ENCODE measurements around the gene RHOT2.

RHOT2 gene

DNA sequence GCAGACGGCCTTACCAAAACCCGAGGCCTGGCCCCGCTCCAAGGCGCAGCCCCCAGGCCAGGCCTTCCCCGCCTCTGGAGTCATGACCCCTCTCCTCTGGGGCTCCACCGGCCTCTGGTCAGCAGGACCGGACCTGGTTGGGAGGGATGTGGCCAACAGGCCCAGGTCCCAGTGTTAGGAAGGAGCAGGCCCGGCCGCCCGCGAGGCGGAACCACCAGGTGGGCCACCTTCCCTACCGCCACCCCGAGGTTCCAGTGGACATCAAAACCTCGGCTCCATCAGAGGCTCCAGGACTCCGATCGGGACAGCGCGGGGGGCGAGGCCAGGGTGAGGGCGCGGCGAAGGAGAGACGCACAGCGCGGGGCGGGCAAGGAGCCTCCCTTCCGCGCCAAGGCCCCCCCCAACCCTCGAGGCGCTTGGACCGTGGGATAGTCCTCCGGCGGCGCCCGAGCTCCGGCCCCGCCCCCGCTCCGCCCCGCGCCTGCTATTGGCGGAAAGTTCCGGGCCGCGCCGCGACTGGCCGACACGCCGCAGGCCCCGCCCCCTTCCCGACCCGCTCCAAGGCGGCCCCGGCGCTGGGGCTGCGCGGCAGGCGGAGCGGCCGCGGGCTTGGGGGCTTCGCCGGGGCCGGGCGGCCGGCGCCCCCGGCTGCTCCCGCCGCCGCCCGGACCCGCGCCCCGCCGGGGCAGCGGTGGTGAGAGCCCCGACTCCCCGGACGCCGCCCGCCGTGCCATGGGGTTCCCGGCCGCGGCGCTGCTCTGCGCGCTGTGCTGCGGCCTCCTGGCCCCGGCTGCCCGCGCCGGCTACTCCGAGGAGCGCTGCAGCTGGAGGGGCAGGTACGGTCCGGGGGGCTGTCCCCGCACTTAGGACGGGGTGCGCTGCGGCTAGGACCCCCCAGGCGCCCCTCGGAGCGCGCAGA is 46.9 kb downstream of the RHOT2 start, which contains the start of gene METRN:
METRN (plus strand) TSS at position 561 of the 919 bp plus-strand sequence; CDS start at position 733, 172 bp downstream.
- DNase-seq (peak; percentile 87 to 89), ATAC-seq (peak; percentile 83)
- Mint-ChIP-seq H3K4me1 (peaks cover 40% of the 10 kb centered on the region), H3K4me3 (peak within 1 kb of the TSS; percentile 76 to 86), H3K9me3 (no peaks in the 10 kb centered on the region), H3K27me3 (peaks cover 36% of the 10 kb centered on the region), H3K27ac (no peak within 1 kb of the TSS)

DNA sequence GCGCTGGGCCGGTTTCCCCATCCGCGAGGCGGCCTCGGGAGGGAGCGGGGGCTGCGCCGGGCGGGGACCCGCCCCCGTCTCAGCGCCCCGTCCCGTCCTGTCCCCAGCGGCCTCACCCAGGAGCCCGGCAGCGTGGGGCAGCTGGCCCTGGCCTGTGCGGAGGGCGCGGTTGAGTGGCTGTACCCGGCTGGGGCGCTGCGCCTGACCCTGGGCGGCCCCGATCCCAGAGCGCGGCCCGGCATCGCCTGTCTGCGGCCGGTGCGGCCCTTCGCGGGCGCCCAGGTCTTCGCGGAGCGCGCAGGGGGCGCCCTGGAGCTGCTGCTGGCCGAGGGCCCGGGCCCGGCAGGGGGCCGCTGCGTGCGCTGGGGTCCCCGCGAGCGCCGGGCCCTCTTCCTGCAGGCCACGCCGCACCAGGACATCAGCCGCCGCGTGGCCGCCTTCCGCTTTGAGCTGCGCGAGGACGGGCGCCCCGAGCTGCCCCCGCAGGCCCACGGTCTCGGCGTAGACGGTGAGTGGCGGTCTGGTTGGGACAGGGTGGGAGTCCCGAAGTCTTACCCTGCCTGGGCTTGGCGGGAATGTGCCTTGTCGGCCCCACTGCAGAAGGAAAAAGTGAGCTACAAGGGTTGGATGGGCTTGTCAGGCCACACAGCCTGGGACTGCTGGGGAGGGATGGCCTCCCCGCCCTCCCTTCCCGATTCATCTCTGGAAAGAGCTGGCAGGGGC is 47.7 kb downstream of the RHOT2 start:
- DNase-seq, result peak in 1 of 2 donors; percentile 39
- Mint-ChIP-seq H3K27me3 (peaks cover 28% of the 10 kb centered on the region), H3K27ac (no peak overlapping the region), H3K4me3 (peak overlapping the region; percentile 76 to 86), H3K4me1 (peaks cover 47% of the 10 kb centered on the region), H3K9me3 (no peaks in the 10 kb centered on the region)
- ATAC-seq, result peak; percentile 37

DNA sequence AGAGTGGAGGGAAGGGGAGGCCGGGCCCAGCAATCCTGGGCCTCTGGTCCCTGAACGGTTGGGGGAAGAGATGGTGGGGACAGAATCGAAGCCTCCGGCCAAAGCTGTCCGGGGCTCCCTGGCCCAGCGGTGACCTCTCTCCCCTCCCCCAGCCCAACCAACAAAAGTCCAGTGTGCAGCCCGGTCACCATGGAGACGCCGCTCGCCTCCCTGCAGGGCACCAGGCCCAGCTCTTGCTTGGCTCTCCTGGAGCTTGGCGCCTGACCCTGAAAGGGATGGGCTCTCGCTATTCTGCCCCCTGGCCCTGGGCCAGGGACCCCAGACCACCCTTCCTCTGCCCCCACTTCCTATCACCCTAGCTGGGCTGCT is 48.3 kb downstream of the RHOT2 start:
- peak overlapping the region; percentile 76 to 86 for H3K4me3 Mint-ChIP-seq
- no peaks in the 10 kb centered on the region for H3K9me3 Mint-ChIP-seq
- ATAC-seq, result no peak
- DNase-seq, result no peak
- H3K4me1 Mint-ChIP-seq, result peaks cover 47% of the 10 kb centered on the region
- H3K27ac Mint-ChIP-seq, result no peak overlapping the region
- H3K27me3 Mint-ChIP-seq, result peaks cover 23% of the 10 kb centered on the region

DNA sequence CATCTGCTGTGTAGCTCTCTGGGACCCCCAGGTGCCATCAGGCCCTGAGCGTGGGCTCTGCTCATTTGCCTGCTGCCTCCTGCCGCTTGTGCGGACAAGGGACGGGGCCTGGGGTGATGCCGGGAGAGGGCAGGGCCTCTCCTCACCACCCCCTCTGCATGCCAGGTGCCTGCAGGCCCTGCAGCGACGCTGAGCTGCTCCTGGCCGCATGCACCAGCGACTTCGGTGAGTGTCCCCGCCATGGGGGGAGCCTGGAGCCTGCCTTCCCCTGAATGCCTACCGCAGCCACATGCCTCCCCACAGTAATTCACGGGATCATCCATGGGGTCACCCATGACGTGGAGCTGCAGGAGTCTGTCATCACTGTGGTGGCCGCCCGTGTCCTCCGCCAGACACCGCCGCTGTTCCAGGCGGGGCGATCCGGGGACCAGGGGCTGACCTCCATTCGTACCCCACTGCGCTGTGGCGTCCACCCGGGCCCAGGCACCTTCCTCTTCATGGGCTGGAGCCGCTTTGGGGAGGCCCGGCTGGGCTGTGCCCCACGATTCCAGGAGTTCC is 48.9 kb downstream of the RHOT2 start:
- DNase-seq (no peak), ATAC-seq (no peak)
- H3K9me3 Mint-ChIP-seq, result no peaks in the 10 kb centered on the region
- H3K27ac Mint-ChIP-seq, result no peak overlapping the region
- peak overlapping the region; percentile 76 to 86 for H3K4me3 Mint-ChIP-seq
- peaks cover 49% of the 10 kb centered on the region for H3K4me1 Mint-ChIP-seq
- H3K27me3 Mint-ChIP-seq, result peaks cover 16% of the 10 kb centered on the region

DNA sequence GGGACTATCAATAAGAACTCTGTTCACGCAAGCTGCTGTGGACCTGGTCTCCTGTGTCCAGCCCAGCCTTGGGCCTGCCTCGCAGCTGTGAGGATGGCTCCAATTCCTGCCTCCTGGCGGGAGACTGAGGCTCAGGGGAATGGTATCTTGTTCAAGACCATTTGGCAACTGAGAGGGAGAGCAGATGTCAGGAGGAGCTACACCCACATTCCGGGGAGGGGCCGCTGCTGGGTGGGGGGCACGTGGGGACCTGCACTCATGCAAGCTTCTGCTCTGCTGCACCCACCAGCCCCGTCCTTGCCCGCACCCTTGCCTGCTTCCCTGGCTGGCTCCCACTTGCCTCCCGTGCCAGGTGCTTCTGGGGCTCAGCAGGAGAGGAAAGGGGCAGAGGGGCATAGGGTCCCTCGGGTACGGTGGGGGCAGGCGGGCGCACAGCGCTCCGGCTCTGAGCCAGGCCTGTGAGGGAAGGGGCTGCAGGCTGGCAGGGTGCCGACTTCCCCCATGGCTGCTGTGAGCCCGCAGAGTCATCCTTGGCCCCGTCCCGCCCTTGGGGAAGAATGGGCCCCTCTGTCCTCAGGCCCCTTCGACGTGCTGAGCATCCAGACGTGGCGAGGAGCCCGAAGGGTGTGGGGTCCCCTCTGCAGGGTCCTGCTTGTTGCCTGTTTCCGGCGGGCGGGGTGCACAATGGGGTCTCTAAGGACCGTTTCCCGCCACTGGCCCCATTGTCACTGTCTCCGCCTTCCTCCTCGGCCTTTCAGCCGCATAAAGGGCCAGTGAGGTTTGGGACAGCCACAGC is 49.7 kb downstream of the RHOT2 start:
- Mint-ChIP-seq H3K4me1 (peaks cover 55% of the 10 kb centered on the region), H3K27me3 (peaks cover 13% of the 10 kb centered on the region), H3K4me3 (no peak overlapping the region), H3K27ac (no peak overlapping the region), H3K9me3 (no peaks in the 10 kb centered on the region)
- no peak for ATAC-seq
- DNase-seq, result no peak

DNA sequence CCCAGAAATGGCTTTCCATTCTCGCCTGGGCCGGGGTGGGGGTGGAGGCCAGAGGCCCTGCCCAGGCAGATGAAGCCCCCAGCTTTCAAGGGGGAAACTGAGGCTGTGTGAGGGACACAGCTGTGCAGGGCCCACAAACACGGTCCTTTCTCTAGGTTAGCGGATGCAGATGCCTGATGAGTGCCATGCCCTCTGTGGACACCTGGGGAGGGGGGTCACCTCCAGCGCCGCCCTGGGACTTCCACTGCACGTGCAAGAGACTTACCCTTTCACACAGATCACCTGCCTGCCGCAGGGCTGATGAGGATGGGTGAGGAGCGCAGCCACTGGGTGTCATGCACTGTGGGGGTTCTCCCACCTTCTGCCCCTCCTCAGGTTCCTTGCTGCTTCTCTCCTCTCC is 50.5 kb downstream of the RHOT2 start:
- Mint-ChIP-seq H3K9me3 (no peaks in the 10 kb centered on the region), H3K27me3 (peaks cover 8% of the 10 kb centered on the region), H3K4me3 (no peak overlapping the region), H3K4me1 (peaks cover 59% of the 10 kb centered on the region), H3K27ac (no peak overlapping the region)
- ATAC-seq (no peak), DNase-seq (no peak)

DNA sequence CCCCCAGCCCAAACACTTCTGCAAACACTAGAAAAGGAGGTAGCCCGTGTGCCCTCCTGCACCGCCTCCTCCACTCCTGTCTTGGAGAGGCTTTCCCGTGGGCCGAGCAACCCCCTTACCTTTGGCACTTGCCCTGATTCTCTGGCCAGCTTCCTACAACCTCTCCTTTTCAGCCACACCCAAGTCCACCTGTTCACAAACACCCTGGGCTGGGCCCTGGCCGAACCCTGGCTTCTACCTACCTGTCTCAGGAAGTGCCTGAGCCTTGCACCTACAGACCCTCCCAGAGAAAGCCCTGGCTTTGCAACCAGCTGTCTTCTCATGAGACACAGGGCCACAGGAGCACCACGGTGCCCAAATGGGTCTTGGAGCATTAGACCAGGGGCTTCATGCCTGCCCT is 51.0 kb downstream of the RHOT2 start:
- Mint-ChIP-seq H3K9me3 (no peaks in the 10 kb centered on the region), H3K27ac (no peak overlapping the region), H3K27me3 (peaks cover 5% of the 10 kb centered on the region), H3K4me3 (peak overlapping the region; percentile 87 to 95), H3K4me1 (peaks cover 62% of the 10 kb centered on the region)
- ATAC-seq (no peak), DNase-seq (no peak)

DNA sequence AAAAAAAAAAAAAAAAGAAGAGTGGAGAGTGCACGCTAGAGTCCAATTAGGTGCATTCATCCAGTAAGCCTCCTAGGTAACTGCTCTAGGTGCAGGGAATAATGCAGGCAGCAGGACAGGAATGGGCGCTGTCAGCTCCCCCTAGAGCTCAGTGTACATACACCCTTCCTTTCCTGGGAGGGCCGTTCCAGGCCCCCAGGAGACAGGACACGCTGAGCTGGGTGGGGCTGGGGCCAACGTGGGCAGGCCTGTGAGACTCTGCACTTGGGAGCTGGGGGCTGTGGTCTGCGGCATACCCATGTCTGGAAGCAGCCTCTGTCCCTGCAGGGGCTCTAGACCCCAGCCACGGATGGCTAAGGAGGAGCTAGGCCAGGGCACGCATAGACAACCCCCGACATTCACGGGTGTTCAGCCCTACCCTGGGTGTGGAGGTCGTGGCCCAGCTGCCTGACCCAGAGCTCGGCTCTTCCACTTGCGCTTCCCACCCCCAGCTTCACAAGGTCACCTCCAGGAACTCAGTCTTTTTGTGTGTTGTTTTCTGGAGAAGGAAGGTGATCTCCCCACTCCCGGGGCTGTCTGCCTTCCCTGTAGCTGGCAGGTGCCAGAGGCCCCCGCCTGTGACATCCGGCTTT is 52.0 kb downstream of the RHOT2 start:
- H3K9me3 Mint-ChIP-seq, result no peaks in the 10 kb centered on the region
- ATAC-seq (no peak), DNase-seq (no peak)

DNA sequence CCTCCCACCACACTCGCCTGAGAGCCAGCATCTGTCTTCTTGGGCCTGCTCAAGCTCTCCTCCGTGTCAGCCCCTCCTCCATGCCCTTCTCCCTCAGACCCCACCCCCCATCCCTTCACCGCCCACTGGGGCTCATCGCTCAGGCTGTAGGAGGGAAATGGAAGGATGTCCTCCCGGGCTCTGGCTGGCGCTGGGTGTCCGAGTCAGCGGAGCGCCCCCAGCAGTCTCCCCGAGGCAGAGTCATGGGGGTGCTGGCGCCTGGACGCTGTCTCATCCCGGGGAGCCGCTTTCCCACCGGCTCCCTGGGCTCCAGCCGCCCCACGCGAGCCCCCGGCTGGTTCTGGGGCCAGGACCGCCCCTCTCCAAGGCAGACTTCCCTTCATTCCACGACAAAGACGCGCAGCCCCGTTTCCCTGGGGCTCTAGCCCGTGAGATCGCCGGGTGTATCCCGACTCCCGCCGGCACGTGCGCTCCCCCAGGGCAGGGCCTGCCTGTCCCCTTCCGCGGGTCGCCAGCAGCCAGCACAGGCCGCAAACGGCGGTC is 52.6 kb downstream of the RHOT2 start:
- DNase-seq (peak; percentile 64 to 70), ATAC-seq (peak; percentile 47)
- Mint-ChIP-seq H3K27me3 (no peaks in the 10 kb centered on the region), H3K9me3 (no peaks in the 10 kb centered on the region), H3K4me1 (peaks cover 60% of the 10 kb centered on the region), H3K4me3 (peak overlapping the region; percentile 87 to 95), H3K27ac (peak overlapping the region; percentile 82 to 93)

More for the DNA sequence above, 52.0 kb downstream of the RHOT2 start:
- H3K27ac Mint-ChIP-seq, result peak overlapping the region; percentile 82 to 93
- no peaks in the 10 kb centered on the region for H3K27me3 Mint-ChIP-seq
- peaks cover 55% of the 10 kb centered on the region for H3K4me1 Mint-ChIP-seq
- H3K4me3 Mint-ChIP-seq, result peak overlapping the region; percentile 87 to 95

DNA sequence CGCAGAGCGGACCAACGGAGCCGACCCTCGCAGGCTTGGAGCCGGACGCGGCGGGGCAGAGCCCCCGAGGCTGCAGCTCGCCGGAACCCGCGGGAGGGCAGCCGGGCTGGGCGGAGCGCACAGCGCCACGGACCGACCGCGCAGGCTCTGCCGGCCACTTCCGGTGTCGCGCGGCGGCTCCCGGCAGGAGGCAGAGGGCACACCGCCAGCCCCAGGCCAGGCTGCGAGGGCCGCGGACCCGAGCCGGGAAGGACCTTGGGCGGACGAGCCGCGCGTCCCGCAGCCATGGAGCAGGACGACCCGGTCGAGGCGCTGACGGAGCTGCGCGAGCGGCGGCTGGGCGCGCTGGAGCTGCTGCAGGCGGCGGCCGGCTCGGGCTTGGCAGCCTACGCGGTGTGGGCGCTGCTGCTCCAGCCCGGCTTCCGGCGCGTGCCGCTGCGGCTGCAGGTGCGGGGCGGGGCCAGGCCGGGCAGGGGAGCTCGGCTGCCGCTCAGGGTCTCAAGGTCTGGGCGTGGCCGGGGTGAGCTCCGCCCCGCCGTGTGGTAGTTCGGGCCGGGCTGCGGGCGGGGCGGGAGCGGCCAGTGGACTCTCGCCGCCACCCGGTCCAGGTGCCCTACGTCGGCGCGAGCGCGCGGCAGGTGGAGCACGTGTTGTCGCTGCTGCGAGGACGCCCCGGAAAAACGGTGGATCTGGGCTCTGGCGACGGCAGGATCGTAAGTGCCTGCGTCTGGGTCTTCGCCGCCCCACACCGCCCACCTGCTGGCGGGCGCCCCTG is 53.2 kb downstream of the RHOT2 start, which contains the start of gene ANTKMT:
ANTKMT (plus strand) TSS at position 157 of the 775 bp plus-strand sequence; CDS start at position 286, 129 bp downstream.
- peak; percentile 87 to 92 for DNase-seq
- Mint-ChIP-seq H3K9me3 (no peaks in the 10 kb centered on the region), H3K27me3 (no peaks in the 10 kb centered on the region), H3K4me3 (peak within 1 kb of the TSS; percentile 87 to 95), H3K27ac (peak within 1 kb of the TSS; percentile 82 to 93), H3K4me1 (peaks cover 64% of the 10 kb centered on the region)
- ATAC-seq, result peak; percentile 82

DNA sequence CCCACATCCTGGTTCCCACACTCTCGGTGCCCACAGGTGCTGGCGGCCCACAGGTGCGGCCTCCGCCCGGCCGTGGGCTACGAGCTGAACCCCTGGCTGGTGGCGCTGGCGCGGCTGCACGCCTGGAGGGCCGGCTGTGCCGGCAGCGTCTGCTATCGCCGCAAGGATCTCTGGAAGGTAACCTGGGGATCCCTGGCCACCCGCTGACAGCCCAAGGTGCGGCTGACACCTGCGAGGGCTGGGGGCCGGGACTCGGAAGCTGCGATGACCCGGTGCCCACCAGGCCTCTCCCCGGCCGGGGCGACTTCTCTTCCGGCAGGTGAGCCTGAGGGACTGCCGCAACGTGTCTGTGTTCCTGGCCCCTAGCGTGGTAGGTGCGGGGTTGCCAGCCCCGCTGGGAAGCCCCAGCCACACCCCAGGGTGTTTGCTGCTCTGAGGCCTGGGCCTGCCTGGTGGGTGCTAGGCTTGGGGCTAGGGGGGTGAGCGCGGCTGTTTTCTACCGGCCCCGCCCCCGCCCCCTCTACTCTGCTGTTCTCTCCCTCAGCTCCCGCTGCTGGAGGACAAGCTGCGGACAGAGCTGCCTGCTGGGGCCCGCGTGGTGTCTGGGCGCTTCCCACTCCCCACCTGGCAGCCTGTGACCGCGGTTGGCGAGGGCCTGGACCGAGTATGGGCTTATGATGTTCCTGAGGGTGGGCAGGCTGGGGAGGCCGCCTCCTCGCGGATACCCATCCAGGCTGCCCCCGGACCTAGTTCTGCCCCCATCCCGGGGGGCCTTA is 54.0 kb downstream of the RHOT2 start:
- peak; percentile 29 for ATAC-seq
- peak; percentile 46 to 62 for DNase-seq
- H3K27me3 Mint-ChIP-seq, result no peaks in the 10 kb centered on the region
- H3K4me1 Mint-ChIP-seq, result peaks cover 63% of the 10 kb centered on the region
- H3K9me3 Mint-ChIP-seq, result no peaks in the 10 kb centered on the region
- peak overlapping the region; percentile 82 to 95 for H3K4me3 Mint-ChIP-seq
- peak overlapping the region; percentile 37 to 53 for H3K27ac Mint-ChIP-seq

DNA sequence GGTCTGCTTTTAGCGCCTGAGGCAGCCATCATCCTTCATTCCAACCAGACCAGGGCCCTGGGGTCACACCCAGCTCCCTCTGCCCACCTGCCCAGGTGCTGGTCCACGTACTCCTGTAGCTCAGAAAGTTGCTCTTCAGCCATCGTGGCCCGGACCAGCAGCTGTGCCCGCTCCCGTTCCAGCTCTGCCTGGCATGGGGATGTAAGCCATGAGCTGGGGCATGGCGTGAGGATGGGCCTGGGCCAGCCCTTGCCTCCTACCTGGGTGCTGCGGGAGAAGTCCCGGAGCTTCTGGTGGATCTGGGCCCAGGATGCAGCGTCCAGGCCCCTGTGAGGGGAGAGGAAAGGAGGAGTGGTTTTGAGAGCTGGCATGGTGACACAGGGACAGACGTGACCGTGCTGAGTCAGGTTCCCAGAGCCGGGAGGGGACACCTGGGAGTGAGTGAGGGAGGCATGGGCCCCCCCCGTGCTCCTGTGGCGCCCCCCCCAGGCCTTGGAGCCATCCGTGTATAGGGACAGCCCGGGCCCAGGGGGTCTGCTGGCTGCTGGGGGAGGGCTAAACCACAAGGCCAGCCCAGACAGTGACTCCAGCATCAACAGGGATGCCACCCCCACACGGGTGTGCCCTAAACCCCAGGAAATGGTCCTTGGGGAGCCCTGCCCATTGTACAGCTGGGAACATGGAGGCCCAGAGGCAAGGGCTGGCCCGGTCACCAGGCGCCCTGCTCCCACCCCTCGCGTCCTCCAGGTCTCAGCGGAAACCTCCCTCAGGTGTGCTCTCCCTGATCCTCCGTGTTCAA is 55.1 kb downstream of the RHOT2 start:
- peaks cover 63% of the 10 kb centered on the region for H3K4me1 Mint-ChIP-seq
- no peaks in the 10 kb centered on the region for H3K27me3 Mint-ChIP-seq
- peak overlapping the region; percentile 82 to 95 for H3K4me3 Mint-ChIP-seq
- no peaks in the 10 kb centered on the region for H3K9me3 Mint-ChIP-seq
- no peak overlapping the region for H3K27ac Mint-ChIP-seq
- DNase-seq (no peak), ATAC-seq (no peak)

All from stimulated activated naive CD8-positive, alpha-beta T cell treated with anti-CD3 and anti-CD28 coated beads, Interleukin-15, amount 100 ng/mL, for 72 hours (primary cell).